ENCODE results near the gene MYBPHL. TPM values are rescaled to one million over a fixed set of nuclear protein-coding genes. Genes with fewer than 3 reads are reported as not detected.

MYBPHL gene
- total RNA-seq = 3.6 TPM
- long read RNA-seq, partial matches to known transcripts = 1 of 6 reads
- long read RNA-seq, other reads (novel, unspliced or antisense) = 5 of 6 reads

GRCh38 chr1:109306832-109307273 is at the start of gene MYBPHL:
Gene MYBPHL, minus strand, starts transcription at chr1:109307011. Its CDS starts 20 bp downstream, at chr1:109306991.
- peak within 1 kb of the TSS; percentile 65 for H3K27ac ChIP-seq
- peak; percentile 75 for DNase-seq

GRCh38 chr1:109356505-109356904 is 49.7 kb upstream of the MYBPHL start:
- no peak overlapping the region for H3K4me3 ChIP-seq
- no peak overlapping the region for H3K27ac ChIP-seq
- peaks cover 21% of the 10 kb centered on the region for H3K36me3 ChIP-seq
- intact Hi-C loops (cut with DNase I) = no loop called here
- ATAC-seq (no peak), DNase-seq (no peak)
- H3K9me3 ChIP-seq = no peaks in the 10 kb centered on the region
- TF ChIP-seq CTCF (IDR thresholded peaks at IDR 0.05) = no peak
- H3K27me3 ChIP-seq = no peaks in the 10 kb centered on the region
- H3K4me1 ChIP-seq = no peaks in the 10 kb centered on the region

More at GRCh38 chr1:109306832-109307273, at the start of gene MYBPHL:
- no peak for TF ChIP-seq CTCF (IDR thresholded peaks at IDR 0.05)
- no peaks in the 10 kb centered on the region for H3K27me3 ChIP-seq
- intact Hi-C loops (cut with DNase I) = no loop called here
- peaks cover 7% of the 10 kb centered on the region for H3K36me3 ChIP-seq
- peak; percentile 62 for ATAC-seq
- no peak within 1 kb of the TSS for H3K4me3 ChIP-seq
- H3K4me1 ChIP-seq = peaks cover 26% of the 10 kb centered on the region
- H3K9me3 ChIP-seq = no peaks in the 10 kb centered on the region

- no peak overlapping the region for H3K4me3 ChIP-seq
- H3K27ac ChIP-seq = no peak overlapping the region
- DNase-seq (no peak), ATAC-seq (no peak)
- no peaks in the 10 kb centered on the region for H3K27me3 ChIP-seq
- no peak for TF ChIP-seq CTCF (IDR thresholded peaks at IDR 0.05)
- intact Hi-C loops (cut with DNase I) = no loop called here
- no peaks in the 10 kb centered on the region for H3K9me3 ChIP-seq
- H3K4me1 ChIP-seq = peaks cover 7% of the 10 kb centered on the region
- peaks cover 36% of the 10 kb centered on the region for H3K36me3 ChIP-seq
These were observed 48.1 kb upstream of the MYBPHL start for GRCh38 chr1:109354929-109355328.

GRCh38 chr1:109351457-109351856 is 44.6 kb upstream of the MYBPHL start:
- TF ChIP-seq CTCF (IDR thresholded peaks at IDR 0.05) = no peak
- intact Hi-C loops (cut with DNase I) = no loop called here
- H3K4me3 ChIP-seq = no peak overlapping the region
- DNase-seq (no peak), ATAC-seq (peak; percentile 12)
- no peak overlapping the region for H3K27ac ChIP-seq
- H3K27me3 ChIP-seq = no peaks in the 10 kb centered on the region
- H3K4me1 ChIP-seq = peaks cover 10% of the 10 kb centered on the region
- H3K9me3 ChIP-seq = no peaks in the 10 kb centered on the region
- peaks cover 57% of the 10 kb centered on the region for H3K36me3 ChIP-seq

GRCh38 chr1:109350655-109351054 is 43.8 kb upstream of the MYBPHL start:
- H3K9me3 ChIP-seq = no peaks in the 10 kb centered on the region
- ATAC-seq (peak; percentile 86), DNase-seq (no peak)
- TF ChIP-seq CTCF (IDR thresholded peaks at IDR 0.05) = no peak
- H3K4me1 ChIP-seq = peaks cover 10% of the 10 kb centered on the region
- no peak overlapping the region for H3K4me3 ChIP-seq
- H3K36me3 ChIP-seq = peaks cover 65% of the 10 kb centered on the region
- no peak overlapping the region for H3K27ac ChIP-seq
- intact Hi-C loops (cut with DNase I) = no loop called here
- no peaks in the 10 kb centered on the region for H3K27me3 ChIP-seq

GRCh38 chr1:109350182-109350581 is 43.4 kb upstream of the MYBPHL start:
- no peak for ATAC-seq
- peaks cover 69% of the 10 kb centered on the region for H3K36me3 ChIP-seq

More at GRCh38 chr1:109350182-109350581, 43.4 kb upstream of the MYBPHL start:
- peaks cover 10% of the 10 kb centered on the region for H3K4me1 ChIP-seq
- intact Hi-C loops (cut with DNase I) = no loop called here
- H3K27me3 ChIP-seq = no peaks in the 10 kb centered on the region
- DNase-seq = no peak
- no peak overlapping the region for H3K27ac ChIP-seq
- H3K4me3 ChIP-seq = no peak overlapping the region
- no peak for TF ChIP-seq CTCF (IDR thresholded peaks at IDR 0.05)
- no peaks in the 10 kb centered on the region for H3K9me3 ChIP-seq
